SK-N-MC (cell line): ENCODE results near the gene GMPPA.

Experiments used
- EZH2 ChIP-seq: fragments of 200-600 bp; sonication (generic); IDR thresholded peaks from one replicate; pipeline ENCODE4 v1.6.1; 2017; ENCODE audit warnings: antibody characterized with exemption
- POLR2AphosphoS5 ChIP-seq: IDR thresholded peaks from 2 replicates; pipeline ENCODE4 v1.6.1; 2012; ENCODE audit warnings: mild to moderate bottlenecking, low read depth, low read length, borderline replicate concordance

GRCh38 chr2:219473511-219473910 lies 25.2 kb upstream of the GMPPA start:
- no peak for TF ChIP-seq POLR2AphosphoS5
- no peak for TF ChIP-seq EZH2
